RWPE2 (cell line): ENCODE measurements around the gene MBNL3.
"Not testable (repeated sequence)": the region's sequence is repeated elsewhere in the genome, so short reads cannot be mapped to it uniquely, and the experiment has no call there.

Source experiments
- ATAC-seq: fragments of 200-7000 bp; cut with Tn5 transposase; 3 replicates; pipeline ENCODE4 v1.9.1; 2021; ENCODE audit warnings: low read depth
- DNase-seq: peaks from one replicate; pipeline ENCODE4 v3.0.0-alpha.2; 2020; ENCODE audit warnings: low spot score
- H3K27ac ChIP-seq: fragments of 450-650 bp; 2 replicates; pipeline ENCODE4 v1.5.1; 2017; ENCODE audit warnings: mild to moderate bottlenecking; ENCODE audit not compliant: poor library complexity, severe bottlenecking
- H3K27me3 ChIP-seq: fragments of 250-450 bp; sonication (Bioruptor Pico); 2 replicates; pipeline ENCODE4 v1.5.1; 2021; ENCODE audit warnings: mild to moderate bottlenecking, moderate library complexity; ENCODE audit not compliant: insufficient read depth, poor library complexity, severe bottlenecking
- H3K36me3 ChIP-seq: fragments of 250-450 bp; sonication (Bioruptor Pico); 2 replicates; pipeline ENCODE4 v1.5.1; 2020; ENCODE audit warnings: low read depth, mild to moderate bottlenecking, moderate library complexity
- H3K4me1 ChIP-seq: fragments of 250-450 bp; sonication (Bioruptor Pico); 2 replicates; pipeline ENCODE4 v1.5.1; 2021; ENCODE audit warnings: mild to moderate bottlenecking, moderate library complexity; ENCODE audit not compliant: insufficient read depth, poor library complexity, severe bottlenecking
- H3K4me3 ChIP-seq: fragments of 250-450 bp; sonication (Bioruptor Pico); 2 replicates; pipeline ENCODE4 v1.5.1; 2021; ENCODE audit warnings: mild to moderate bottlenecking, moderate library complexity; ENCODE audit not compliant: severe bottlenecking
- H3K9me3 ChIP-seq: fragments of 250-450 bp; sonication (Bioruptor Pico); 2 replicates; pipeline ENCODE4 v1.5.1; 2021; ENCODE audit warnings: mild to moderate bottlenecking, moderate library complexity; ENCODE audit not compliant: severe bottlenecking
- TF ChIP-seq, protein P1 (sequence below): fragments of 450-650 bp; IDR thresholded peaks from one replicate; pipeline ENCODE4 v1.5.1; 2017; ENCODE audit warnings: mild to moderate bottlenecking, moderate library complexity; ENCODE audit not compliant: poor library complexity, severe bottlenecking

The MBNL3 gene

DNA sequence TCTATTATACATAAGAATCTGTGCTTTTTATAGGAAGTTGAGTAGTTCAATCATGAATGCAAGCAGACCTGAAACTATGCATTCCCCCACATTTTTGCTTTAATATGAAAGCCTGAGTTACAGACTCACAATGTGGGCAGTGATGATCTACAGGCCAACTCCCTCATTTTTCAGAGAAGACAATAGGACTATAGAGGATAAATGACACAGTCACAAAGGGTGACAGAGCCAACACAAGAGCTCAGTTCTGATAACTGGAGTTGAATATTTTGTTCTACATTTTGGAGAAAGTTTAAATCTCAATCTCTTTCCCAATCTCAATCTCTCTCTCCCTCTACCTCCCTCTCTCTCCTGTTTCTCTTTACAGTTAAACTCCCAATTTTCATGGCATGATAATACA, 27.0 kb downstream of the MBNL3 start:
- DNase-seq (no peak), ATAC-seq (no peak)
- no peaks in the 10 kb centered on the region for H3K27me3 ChIP-seq
- H3K27ac ChIP-seq = no peak overlapping the region
- TF ChIP-seq, protein P1, sequence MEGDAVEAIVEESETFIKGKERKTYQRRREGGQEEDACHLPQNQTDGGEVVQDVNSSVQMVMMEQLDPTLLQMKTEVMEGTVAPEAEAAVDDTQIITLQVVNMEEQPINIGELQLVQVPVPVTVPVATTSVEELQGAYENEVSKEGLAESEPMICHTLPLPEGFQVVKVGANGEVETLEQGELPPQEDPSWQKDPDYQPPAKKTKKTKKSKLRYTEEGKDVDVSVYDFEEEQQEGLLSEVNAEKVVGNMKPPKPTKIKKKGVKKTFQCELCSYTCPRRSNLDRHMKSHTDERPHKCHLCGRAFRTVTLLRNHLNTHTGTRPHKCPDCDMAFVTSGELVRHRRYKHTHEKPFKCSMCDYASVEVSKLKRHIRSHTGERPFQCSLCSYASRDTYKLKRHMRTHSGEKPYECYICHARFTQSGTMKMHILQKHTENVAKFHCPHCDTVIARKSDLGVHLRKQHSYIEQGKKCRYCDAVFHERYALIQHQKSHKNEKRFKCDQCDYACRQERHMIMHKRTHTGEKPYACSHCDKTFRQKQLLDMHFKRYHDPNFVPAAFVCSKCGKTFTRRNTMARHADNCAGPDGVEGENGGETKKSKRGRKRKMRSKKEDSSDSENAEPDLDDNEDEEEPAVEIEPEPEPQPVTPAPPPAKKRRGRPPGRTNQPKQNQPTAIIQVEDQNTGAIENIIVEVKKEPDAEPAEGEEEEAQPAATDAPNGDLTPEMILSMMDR = no peak
- no peaks in the 10 kb centered on the region for H3K4me1 ChIP-seq
- no peak overlapping the region for H3K4me3 ChIP-seq
- no peaks in the 10 kb centered on the region for H3K9me3 ChIP-seq
- H3K36me3 ChIP-seq = no peaks in the 10 kb centered on the region

DNA sequence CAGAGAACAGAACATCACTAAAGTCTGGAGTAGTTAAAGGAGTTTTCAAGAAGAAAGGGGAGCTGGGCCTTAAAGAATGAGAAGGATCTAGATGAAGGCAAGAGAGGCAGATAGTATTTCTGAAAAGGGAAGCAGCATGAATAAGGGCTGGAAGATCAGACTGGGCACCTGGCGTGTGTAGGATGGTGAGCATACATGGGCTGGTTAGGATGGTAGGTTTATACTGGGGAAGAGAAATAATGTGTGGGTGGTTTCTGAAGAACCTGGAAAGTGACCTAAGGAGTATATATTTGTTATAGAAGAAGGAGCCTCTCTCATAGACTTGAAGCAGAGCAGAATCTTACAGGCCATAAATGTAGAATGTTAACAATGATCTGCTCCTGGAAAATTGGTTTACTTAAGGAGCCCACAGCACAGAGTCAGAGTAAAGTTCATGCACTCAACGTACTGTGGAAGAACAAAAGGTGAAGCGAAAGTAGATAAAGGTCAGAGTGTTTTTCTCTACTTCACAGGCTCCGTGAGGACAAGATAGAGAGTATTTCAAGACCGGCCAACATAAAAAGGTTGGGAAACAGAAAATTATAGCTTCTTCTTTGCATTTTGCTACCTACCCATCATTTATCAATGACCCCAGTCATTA, 35.8 kb downstream of the MBNL3 start:
- Histone ChIP-seq H3K9me3 (no peaks in the 10 kb centered on the region), H3K27me3 (no peaks in the 10 kb centered on the region), H3K36me3 (no peaks in the 10 kb centered on the region), H3K4me3 (no peak overlapping the region), H3K27ac (no peak overlapping the region), H3K4me1 (no peaks in the 10 kb centered on the region)
- no peak for ATAC-seq
- TF ChIP-seq, protein P1 = no peak
- no peak for DNase-seq

GRCh38 chrX:132445909-132446308, 42.9 kb downstream of the MBNL3 start:
- DNase-seq, H3K4me1 ChIP-seq, H3K27me3 ChIP-seq, H3K9me3 ChIP-seq, ATAC-seq, H3K27ac ChIP-seq, H3K36me3 ChIP-seq, H3K4me3 ChIP-seq: not testable (repeated sequence)

DNA sequence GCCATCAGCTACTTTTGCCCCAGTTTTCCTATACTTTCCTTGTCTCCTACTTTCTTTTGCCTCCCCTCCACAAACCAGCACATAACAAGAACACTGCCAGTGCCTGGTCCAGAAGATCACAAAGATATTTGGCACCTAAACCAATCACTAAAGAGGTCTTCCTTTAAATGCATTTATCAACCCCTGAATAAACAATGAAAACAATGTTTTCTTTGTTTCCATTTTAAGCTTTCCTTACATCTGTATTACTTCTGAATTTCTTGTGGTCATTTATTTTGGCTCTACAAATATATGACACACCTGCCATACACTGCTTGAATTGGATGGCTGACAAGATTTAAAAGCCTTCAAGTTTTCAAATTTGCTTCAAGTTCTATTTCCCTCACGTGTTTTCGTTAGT, 43.9 kb downstream of the MBNL3 start:
- no peak for ATAC-seq
- H3K27ac ChIP-seq = no peak overlapping the region
- H3K4me3 ChIP-seq = no peak overlapping the region
- DNase-seq = no peak
- TF ChIP-seq, protein P1 = no peak
- H3K9me3 ChIP-seq = no peaks in the 10 kb centered on the region
- H3K36me3 ChIP-seq = no peaks in the 10 kb centered on the region
- H3K27me3 ChIP-seq = no peaks in the 10 kb centered on the region
- no peaks in the 10 kb centered on the region for H3K4me1 ChIP-seq

- Histone ChIP-seq H3K4me1 (no peaks in the 10 kb centered on the region), H3K36me3 (no peaks in the 10 kb centered on the region), H3K9me3 (no peaks in the 10 kb centered on the region), H3K27ac (no peak overlapping the region), H3K4me3 (no peak overlapping the region), H3K27me3 (no peaks in the 10 kb centered on the region)
- TF ChIP-seq, protein P1 = no peak
- no peak for DNase-seq
- no peak for ATAC-seq
Observed at GRCh38 chrX:132443196-132444135, 45.4 kb downstream of the MBNL3 start.
